Measurements from ENCODE around the gene CD36.

Gene CD36

DNA sequence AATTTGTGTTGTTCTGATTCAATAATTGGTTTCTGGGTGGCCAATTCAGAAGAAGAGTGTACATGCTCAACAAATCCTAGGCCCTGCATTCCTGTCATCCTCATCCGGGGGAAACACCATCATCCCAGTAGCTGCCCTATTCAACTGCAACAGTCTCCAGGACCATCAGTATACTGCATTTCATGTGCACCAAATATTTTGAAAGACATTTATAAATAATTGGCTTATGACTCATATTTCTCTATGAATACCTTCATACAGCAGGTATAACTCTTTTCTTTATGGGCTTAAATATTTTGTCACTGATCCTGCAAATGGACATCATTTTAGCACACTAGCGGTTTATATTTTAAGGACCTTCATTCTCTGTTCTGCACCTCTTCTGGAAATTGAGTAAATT, 38.0 kb downstream of the CD36 start:
- TF ChIP-seq FOXP2 (optimal IDR thresholded peaks at IDR 0.05; ENCODE audit: borderline replicate concordance, extremely low read depth, extremely low read length, insufficient read depth), result no peak
- TF ChIP-seq POLR2AphosphoS5 (IDR thresholded peaks at IDR 0.05; ENCODE audit: low read depth, low read length), result no peak
- TF ChIP-seq, protein P1, sequence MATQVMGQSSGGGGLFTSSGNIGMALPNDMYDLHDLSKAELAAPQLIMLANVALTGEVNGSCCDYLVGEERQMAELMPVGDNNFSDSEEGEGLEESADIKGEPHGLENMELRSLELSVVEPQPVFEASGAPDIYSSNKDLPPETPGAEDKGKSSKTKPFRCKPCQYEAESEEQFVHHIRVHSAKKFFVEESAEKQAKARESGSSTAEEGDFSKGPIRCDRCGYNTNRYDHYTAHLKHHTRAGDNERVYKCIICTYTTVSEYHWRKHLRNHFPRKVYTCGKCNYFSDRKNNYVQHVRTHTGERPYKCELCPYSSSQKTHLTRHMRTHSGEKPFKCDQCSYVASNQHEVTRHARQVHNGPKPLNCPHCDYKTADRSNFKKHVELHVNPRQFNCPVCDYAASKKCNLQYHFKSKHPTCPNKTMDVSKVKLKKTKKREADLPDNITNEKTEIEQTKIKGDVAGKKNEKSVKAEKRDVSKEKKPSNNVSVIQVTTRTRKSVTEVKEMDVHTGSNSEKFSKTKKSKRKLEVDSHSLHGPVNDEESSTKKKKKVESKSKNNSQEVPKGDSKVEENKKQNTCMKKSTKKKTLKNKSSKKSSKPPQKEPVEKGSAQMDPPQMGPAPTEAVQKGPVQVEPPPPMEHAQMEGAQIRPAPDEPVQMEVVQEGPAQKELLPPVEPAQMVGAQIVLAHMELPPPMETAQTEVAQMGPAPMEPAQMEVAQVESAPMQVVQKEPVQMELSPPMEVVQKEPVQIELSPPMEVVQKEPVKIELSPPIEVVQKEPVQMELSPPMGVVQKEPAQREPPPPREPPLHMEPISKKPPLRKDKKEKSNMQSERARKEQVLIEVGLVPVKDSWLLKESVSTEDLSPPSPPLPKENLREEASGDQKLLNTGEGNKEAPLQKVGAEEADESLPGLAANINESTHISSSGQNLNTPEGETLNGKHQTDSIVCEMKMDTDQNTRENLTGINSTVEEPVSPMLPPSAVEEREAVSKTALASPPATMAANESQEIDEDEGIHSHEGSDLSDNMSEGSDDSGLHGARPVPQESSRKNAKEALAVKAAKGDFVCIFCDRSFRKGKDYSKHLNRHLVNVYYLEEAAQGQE (IDR thresholded peaks at IDR 0.05; ENCODE audit: insufficient read depth in 1 of 2, low read depth in 2 of 2, low read length in 2 of 2), result no peak
- no peak for TF ChIP-seq SIN3A (IDR thresholded peaks at IDR 0.05; ENCODE audit: borderline replicate concordance, insufficient read depth, low read length)
- TF ChIP-seq TAF1 (IDR thresholded peaks at IDR 0.05; ENCODE audit: borderline replicate concordance, insufficient read depth, low read length), result no peak

DNA sequence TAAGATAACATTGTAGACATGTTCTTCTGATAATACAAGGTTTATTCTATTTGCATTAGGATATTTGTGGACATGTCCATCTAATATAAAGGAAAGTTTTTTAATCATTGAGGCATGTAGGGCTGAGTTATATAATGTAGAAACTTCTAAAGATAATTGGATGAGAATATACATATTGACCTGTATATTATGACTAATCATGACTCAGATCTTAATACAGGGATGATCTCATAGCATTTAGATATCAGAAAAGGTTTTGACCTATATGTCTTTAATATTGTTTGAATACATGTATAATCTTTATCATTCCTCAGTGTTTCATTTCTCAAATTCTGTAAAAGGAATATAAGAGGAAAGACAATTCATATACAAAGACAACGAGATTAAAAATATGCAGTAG, 39.2 kb downstream of the CD36 start:
- TF ChIP-seq POLR2AphosphoS5 (IDR thresholded peaks at IDR 0.05; ENCODE audit: low read depth, low read length) (no peak), FOXP2 (optimal IDR thresholded peaks at IDR 0.05; ENCODE audit: borderline replicate concordance, extremely low read depth, extremely low read length, insufficient read depth) (no peak), SIN3A (IDR thresholded peaks at IDR 0.05; ENCODE audit: borderline replicate concordance, insufficient read depth, low read length) (no peak), TAF1 (IDR thresholded peaks at IDR 0.05; ENCODE audit: borderline replicate concordance, insufficient read depth, low read length) (no peak)
- TF ChIP-seq, protein P1 (IDR thresholded peaks at IDR 0.05; ENCODE audit: insufficient read depth in 1 of 2, low read depth in 2 of 2, low read length in 2 of 2), result no peak

DNA sequence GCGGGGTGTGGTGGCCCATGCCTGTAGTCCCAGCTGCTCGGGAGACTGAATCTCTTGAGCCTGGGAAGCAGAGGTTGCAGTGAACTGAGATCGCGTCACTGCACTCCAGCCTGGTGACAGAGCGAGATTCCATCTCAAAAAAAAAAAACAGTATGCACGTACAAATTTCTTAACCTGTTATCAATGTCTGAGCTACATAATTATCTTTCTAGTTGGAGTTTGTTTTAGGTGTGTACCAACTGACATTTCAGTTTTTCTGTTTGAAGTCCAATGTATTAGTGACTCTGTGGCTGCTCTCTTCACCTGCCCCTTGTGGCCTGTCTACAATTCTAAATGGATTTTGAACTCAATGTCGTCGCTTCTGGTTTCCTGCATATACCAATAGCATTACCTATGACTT, 40.3 kb downstream of the CD36 start:
- TF ChIP-seq, protein P1 (IDR thresholded peaks at IDR 0.05; ENCODE audit: insufficient read depth in 1 of 2, low read depth in 2 of 2, low read length in 2 of 2), result no peak
- no peak for TF ChIP-seq TAF1 (IDR thresholded peaks at IDR 0.05; ENCODE audit: borderline replicate concordance, insufficient read depth, low read length)
- no peak for TF ChIP-seq POLR2AphosphoS5 (IDR thresholded peaks at IDR 0.05; ENCODE audit: low read depth, low read length)
- no peak for TF ChIP-seq FOXP2 (optimal IDR thresholded peaks at IDR 0.05; ENCODE audit: borderline replicate concordance, extremely low read depth, extremely low read length, insufficient read depth)
- no peak for TF ChIP-seq SIN3A (IDR thresholded peaks at IDR 0.05; ENCODE audit: borderline replicate concordance, insufficient read depth, low read length)

DNA sequence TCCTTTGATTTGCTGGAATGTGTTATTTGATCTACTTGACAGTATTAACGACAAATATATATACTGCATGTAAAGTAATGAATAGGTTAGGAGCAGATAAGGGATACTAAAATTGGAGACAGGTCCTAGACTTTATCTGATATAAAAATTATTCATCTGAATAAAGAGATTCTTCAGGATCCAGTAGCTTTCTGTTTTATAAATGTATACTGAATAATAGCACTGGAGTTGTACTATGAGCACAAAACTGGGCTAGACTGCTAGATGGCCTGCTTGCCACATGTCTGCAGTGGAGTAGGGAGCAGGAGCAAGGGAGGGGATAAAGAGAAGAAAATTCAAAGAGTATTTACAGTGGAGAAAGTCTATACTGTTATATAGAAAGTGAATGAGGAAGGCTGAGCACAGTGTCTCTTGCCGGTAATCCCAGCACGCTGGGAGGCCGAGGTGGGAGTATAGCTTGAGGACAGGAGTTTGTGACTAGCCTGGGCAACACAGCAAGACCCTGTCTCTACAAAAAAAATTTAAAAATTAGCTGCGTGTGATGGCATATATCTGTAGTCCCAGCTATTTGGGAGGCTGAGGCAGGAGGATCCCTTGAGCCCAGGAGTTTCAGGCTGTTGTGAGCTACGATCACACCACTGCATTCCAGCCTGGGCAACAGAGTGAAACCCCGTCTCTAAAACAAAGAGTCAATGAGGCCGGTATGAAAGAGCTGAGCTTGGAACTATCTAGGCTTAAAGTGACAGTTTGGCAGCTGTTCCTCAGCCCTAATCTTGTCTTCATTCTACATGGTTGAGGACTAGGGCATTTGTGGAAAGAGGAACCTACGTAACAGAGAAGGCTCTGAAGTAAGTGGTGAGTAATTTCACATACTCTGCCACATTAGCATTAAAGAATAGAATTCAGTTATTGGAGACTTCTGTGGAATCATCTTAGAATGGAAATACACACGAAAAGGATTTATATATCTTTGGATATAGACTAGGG, 41.8 kb downstream of the CD36 start:
- TF ChIP-seq POLR2AphosphoS5 (IDR thresholded peaks at IDR 0.05; ENCODE audit: low read depth, low read length) (no peak), TAF1 (IDR thresholded peaks at IDR 0.05; ENCODE audit: borderline replicate concordance, insufficient read depth, low read length) (no peak), SIN3A (IDR thresholded peaks at IDR 0.05; ENCODE audit: borderline replicate concordance, insufficient read depth, low read length) (no peak)
- TF ChIP-seq, protein P1 (IDR thresholded peaks at IDR 0.05; ENCODE audit: insufficient read depth in 1 of 2, low read depth in 2 of 2, low read length in 2 of 2), result no peak

All from PFSK-1 (cell line).